ENCODE measurements around the gene SRSF1. TPM values are rescaled to one million over a fixed set of nuclear protein-coding genes. Genes with fewer than 3 reads are reported as not detected.
"Not testable (repeated sequence)": the region's sequence is repeated elsewhere in the genome, so short reads cannot be mapped to it uniquely, and the experiment has no call there.

SRSF1 gene
- total RNA-seq, 1 donor from 2014 or later, result 532 TPM

GRCh38 chr17:57990037-57990436 is 17.0 kb downstream of the SRSF1 start:
- DNase-seq (ENCODE audit: low read depth, low spot score), result no peak

GRCh38 chr17:57988301-57989250 is 18.5 kb downstream of the SRSF1 start:
- no peak for DNase-seq (ENCODE audit: low read depth, low spot score)

- no peak for DNase-seq (ENCODE audit: low read depth, low spot score)
Measured at GRCh38 chr17:57987581-57988300, 19.3 kb downstream of the SRSF1 start, which contains the start of gene VEZF1. Gene VEZF1 (minus strand): TSS chr17:57988254. CDS start chr17:57988111, 143 bp downstream.

- DNase-seq (ENCODE audit: low read depth, low spot score), result no peak
Measured at GRCh38 chr17:57986841-57987580, 20.0 kb downstream of the SRSF1 start.

GRCh38 chr17:57985675-57985974 is 21.4 kb downstream of the SRSF1 start:
- DNase-seq (ENCODE audit: low read depth, low spot score), result no peak

- DNase-seq (ENCODE audit: low read depth, low spot score), result no peak
Measured at GRCh38 chr17:57984936-57985674, 21.9 kb downstream of the SRSF1 start.

- DNase-seq (ENCODE audit: low read depth, low spot score), result no peak
Measured at GRCh38 chr17:57984261-57984890, 22.7 kb downstream of the SRSF1 start.

GRCh38 chr17:57983446-57983845 is 23.6 kb downstream of the SRSF1 start:
- DNase-seq (ENCODE audit: low read depth, low spot score), result no peak

- no peak for DNase-seq (ENCODE audit: low read depth, low spot score)
Measured at GRCh38 chr17:57982452-57983170, 24.4 kb downstream of the SRSF1 start.

GRCh38 chr17:57980522-57980921 is 26.5 kb downstream of the SRSF1 start:
- no peak for DNase-seq (ENCODE audit: low read depth, low spot score)

- no peak for DNase-seq (ENCODE audit: low read depth, low spot score)
Measured at GRCh38 chr17:57979076-57979475, 28.0 kb downstream of the SRSF1 start.

GRCh38 chr17:57976594-57976993 is 30.5 kb downstream of the SRSF1 start:
- no peak for DNase-seq (ENCODE audit: low read depth, low spot score)

GRCh38 chr17:57975044-57975443 is 32.0 kb downstream of the SRSF1 start:
- no peak for DNase-seq (ENCODE audit: low read depth, low spot score)

GRCh38 chr17:57974053-57974824 is 32.8 kb downstream of the SRSF1 start:
- DNase-seq (ENCODE audit: low read depth, low spot score), result not testable (repeated sequence)

GRCh38 chr17:57972151-57972550 is 34.9 kb downstream of the SRSF1 start:
- no peak for DNase-seq (ENCODE audit: low read depth, low spot score)

GRCh38 chr17:57971572-57971971 is 35.5 kb downstream of the SRSF1 start:
- no peak for DNase-seq (ENCODE audit: low read depth, low spot score)

- no peak for DNase-seq (ENCODE audit: low read depth, low spot score)
Measured at GRCh38 chr17:57970710-57971109, 36.3 kb downstream of the SRSF1 start.

GRCh38 chr17:57968456-57968855 is 38.6 kb downstream of the SRSF1 start:
- no peak for DNase-seq (ENCODE audit: low read depth, low spot score)

- DNase-seq (ENCODE audit: low read depth, low spot score), result no peak
Measured at GRCh38 chr17:57966875-57967274, 40.2 kb downstream of the SRSF1 start.

Measured in pulmonary artery endothelial cell (primary cell).